Measurements from ENCODE around the gene VSIG4.
"Not testable (repeated sequence)": the region's sequence is repeated elsewhere in the genome, so short reads cannot be mapped to it uniquely, and the experiment has no call there.

DNA sequence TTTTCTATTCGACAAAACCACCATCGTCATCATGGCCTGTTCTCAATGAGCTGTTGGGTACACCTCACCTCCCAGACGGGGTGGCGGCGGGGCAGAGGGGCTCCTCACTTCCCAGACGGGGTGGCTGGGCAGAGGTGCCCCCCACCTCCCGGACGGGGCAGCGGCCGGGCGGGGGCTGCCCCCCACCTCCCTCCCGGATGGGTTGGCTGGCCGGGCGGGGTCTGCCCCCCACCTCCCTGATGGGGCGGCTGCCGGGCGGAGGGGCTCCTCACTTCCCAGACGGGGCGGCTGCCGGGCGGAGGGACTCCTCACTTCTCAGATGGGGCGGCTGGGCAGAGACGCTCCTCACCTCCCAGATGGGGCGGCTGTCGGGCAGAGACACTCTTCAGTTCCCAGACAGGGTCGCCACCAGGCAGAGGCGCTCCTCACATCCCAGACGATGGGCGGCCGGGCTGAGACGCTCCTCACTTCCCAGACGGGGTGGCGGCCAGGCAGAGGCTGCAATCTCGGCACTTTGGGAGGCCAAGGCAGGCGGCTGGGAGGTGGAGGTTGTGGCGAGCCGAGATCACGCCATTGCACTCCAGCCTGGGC, 64.6 kb downstream of the VSIG4 start:
- TF ChIP-seq POLR2AphosphoS5, POLR2A (IDR thresholded peaks at IDR 0.05): not testable (repeated sequence)
- TF ChIP-seq, protein P1, sequence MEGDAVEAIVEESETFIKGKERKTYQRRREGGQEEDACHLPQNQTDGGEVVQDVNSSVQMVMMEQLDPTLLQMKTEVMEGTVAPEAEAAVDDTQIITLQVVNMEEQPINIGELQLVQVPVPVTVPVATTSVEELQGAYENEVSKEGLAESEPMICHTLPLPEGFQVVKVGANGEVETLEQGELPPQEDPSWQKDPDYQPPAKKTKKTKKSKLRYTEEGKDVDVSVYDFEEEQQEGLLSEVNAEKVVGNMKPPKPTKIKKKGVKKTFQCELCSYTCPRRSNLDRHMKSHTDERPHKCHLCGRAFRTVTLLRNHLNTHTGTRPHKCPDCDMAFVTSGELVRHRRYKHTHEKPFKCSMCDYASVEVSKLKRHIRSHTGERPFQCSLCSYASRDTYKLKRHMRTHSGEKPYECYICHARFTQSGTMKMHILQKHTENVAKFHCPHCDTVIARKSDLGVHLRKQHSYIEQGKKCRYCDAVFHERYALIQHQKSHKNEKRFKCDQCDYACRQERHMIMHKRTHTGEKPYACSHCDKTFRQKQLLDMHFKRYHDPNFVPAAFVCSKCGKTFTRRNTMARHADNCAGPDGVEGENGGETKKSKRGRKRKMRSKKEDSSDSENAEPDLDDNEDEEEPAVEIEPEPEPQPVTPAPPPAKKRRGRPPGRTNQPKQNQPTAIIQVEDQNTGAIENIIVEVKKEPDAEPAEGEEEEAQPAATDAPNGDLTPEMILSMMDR (IDR thresholded peaks at IDR 0.05), result not testable (repeated sequence)

Data from stomach (tissue), 4 donors.